ENCODE results near the gene MEGF11. TPM values are rescaled to one million over a fixed set of nuclear protein-coding genes. Genes with fewer than 3 reads are reported as not detected.
A peak's percentile ranks its signal among the peaks of the same experiment; 100 is the strongest.

MEGF11 gene
- total and polyA plus RNA-seq, 10 donors, result 0.02 to 0.61 (median 0.23) TPM; not detected in 4

GRCh38 chr15:65923264-65923663, 330.3 kb downstream of the MEGF11 start:
- Histone ChIP-seq H3K27me3 (replicated peaks in 1 of 7) (no peaks in the 10 kb centered on the region), H3K27ac (no peak overlapping the region), H3K4me3 (no peak overlapping the region), H3K4me1 (peaks cover 0 to 33% (median 9%) of the 10 kb centered on the region in 6 donors), H3K36me3 (peaks cover 0 to 13% (median 0%) of the 10 kb centered on the region in 6 donors), H3K9me3 (no peaks in the 10 kb centered on the region)
- TF ChIP-seq CTCF (IDR thresholded peaks at IDR 0.05 in 8 of 11, conservative IDR thresholded peaks at IDR 0.05 in 3 of 11) (no peak), POLR2A (IDR thresholded peaks at IDR 0.05) (no peak), POLR2AphosphoS5 (IDR thresholded peaks at IDR 0.05) (no peak)
- WGBS, 5 donors, result 86 to 91% (median 88%) methylated on average over 5 of the region's 5 CpGs
- intact Hi-C loops (cut with DNase I; ENCODE audit: low total_unique reads), result no loop called here
- no peak for DNase-seq

GRCh38 chr15:65922621-65923020, 330.9 kb downstream of the MEGF11 start:
- no peak overlapping the region for H3K4me3 ChIP-seq
- H3K27ac ChIP-seq, result no peak overlapping the region
- H3K36me3 ChIP-seq, result peaks cover 0 to 18% (median 0%) of the 10 kb centered on the region in 6 donors
- H3K4me1 ChIP-seq, result peaks cover 0 to 38% (median 11%) of the 10 kb centered on the region in 6 donors
- no peak for DNase-seq
- 86 to 95% (median 91%) methylated on average over 7 of the region's 7 CpGs for WGBS, 5 donors
- TF ChIP-seq CTCF (IDR thresholded peaks at IDR 0.05 in 8 of 11, conservative IDR thresholded peaks at IDR 0.05 in 3 of 11) (no peak), POLR2AphosphoS5 (IDR thresholded peaks at IDR 0.05) (no peak), POLR2A (IDR thresholded peaks at IDR 0.05) (no peak)
- intact Hi-C loops (cut with DNase I; ENCODE audit: low total_unique reads), result no loop called here
- H3K27me3 ChIP-seq (replicated peaks in 1 of 7), result no peaks in the 10 kb centered on the region
- no peaks in the 10 kb centered on the region for H3K9me3 ChIP-seq

GRCh38 chr15:65921780-65922179, 331.8 kb downstream of the MEGF11 start:
- H3K27ac ChIP-seq, result peak overlapping the region in 4 of 8 donors; percentile 0 to 51 (median 13)
- H3K4me1 ChIP-seq, result peaks cover 0 to 46% (median 17%) of the 10 kb centered on the region in 6 donors
- H3K9me3 ChIP-seq, result no peaks in the 10 kb centered on the region
- H3K27me3 ChIP-seq (replicated peaks in 1 of 7), result no peaks in the 10 kb centered on the region
- DNase-seq, result no peak
- WGBS, 5 donors, result 62 to 74% (median 65%) methylated on average over 5 of the region's 5 CpGs
- H3K36me3 ChIP-seq, result peaks cover 0 to 18% (median 0%) of the 10 kb centered on the region in 6 donors
- peak overlapping the region in 1 of 8 donors; percentile 5 for H3K4me3 ChIP-seq
- no peak for TF ChIP-seq CTCF (IDR thresholded peaks at IDR 0.05 in 8 of 11, conservative IDR thresholded peaks at IDR 0.05 in 3 of 11)
- TF ChIP-seq POLR2A (IDR thresholded peaks at IDR 0.05), result no peak
- intact Hi-C loops (cut with DNase I; ENCODE audit: low total_unique reads), result no loop called here

GRCh38 chr15:65920825-65921309, 332.7 kb downstream of the MEGF11 start:
- intact Hi-C loops (cut with DNase I; ENCODE audit: low total_unique reads), result no loop called here
- TF ChIP-seq CTCF (IDR thresholded peaks at IDR 0.05 in 8 of 11, conservative IDR thresholded peaks at IDR 0.05 in 3 of 11), result no peak
- TF ChIP-seq POLR2A (IDR thresholded peaks at IDR 0.05), result no peak
- TF ChIP-seq POLR2AphosphoS5 (IDR thresholded peaks at IDR 0.05), result no peak
- Histone ChIP-seq H3K36me3 (peaks cover 0 to 18% (median 0%) of the 10 kb centered on the region in 6 donors), H3K9me3 (no peaks in the 10 kb centered on the region), H3K4me1 (peaks cover 5 to 55% (median 26%) of the 10 kb centered on the region in 6 donors), H3K27me3 (replicated peaks in 1 of 7) (no peaks in the 10 kb centered on the region), H3K4me3 (no peak overlapping the region), H3K27ac (peak overlapping the region in 3 of 8 donors; percentile 9 to 51 (median 17))
- DNase-seq, result no peak
- WGBS, 5 donors, result 69 to 93% (median 78%) methylated on average over 4 of the region's 4 CpGs
